Left renal cortex interstitium (tissue), 4 donors: Measurements from ENCODE around the gene GTSF1L. TPM values are rescaled to one million over a fixed set of nuclear protein-coding genes. Genes with fewer than 3 reads are reported as not detected.
"Not testable (repeated sequence)": the region's sequence is repeated elsewhere in the genome, so short reads cannot be mapped to it uniquely, and the experiment has no call there.

Source experiments
- DNase-seq, 4 donors: peaks; one replicate each; pipeline ENCODE4 v3.0.0-alpha.2; 2013; ENCODE audit warnings: low read depth in 4 of 4, low spot score in 2 of 4, missing footprints in 1 of 4
- polyA plus RNA-seq, 4 donors: library from polyadenylated mRNA; unstranded; fragments of 120-200 nt; gene quantifications; one replicate each; pipeline ENCODE4 v1.2.1, GENCODE V29; 2013; ENCODE audit not compliant: insufficient read length in 4 of 4

Gene GTSF1L
- polyA plus RNA-seq, result not detected

DNA sequence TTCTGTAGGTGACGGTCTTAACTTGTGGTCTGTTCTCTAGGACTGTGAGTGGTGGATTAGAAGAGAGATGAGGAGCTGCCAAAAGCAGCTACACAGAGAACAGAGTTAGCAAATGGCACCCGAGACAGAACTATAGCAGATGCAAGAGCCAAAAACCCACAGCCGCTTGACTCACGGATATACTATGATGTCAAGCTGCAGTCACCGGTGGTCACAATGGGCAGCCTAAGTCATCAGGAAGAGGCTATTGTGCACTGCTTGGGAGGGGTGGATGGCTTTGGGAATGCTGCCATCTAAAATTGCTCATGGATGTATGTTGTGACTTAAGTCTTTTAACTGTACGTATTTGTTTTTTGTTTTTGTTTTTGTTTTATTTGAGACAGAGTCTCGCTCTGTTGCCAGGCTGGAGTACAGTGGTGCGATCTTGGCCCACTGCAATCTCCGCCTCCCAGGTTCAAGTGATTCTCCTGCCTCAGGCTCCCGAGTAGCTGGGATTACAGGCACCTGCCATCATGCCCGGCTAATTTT is at the start of gene GTSF1L:
Gene GTSF1L, minus strand, starts transcription at position 192 of the 528 bp plus-strand sequence. CDS start 308 bp downstream, outside the sequence.
- no peak for DNase-seq

DNA sequence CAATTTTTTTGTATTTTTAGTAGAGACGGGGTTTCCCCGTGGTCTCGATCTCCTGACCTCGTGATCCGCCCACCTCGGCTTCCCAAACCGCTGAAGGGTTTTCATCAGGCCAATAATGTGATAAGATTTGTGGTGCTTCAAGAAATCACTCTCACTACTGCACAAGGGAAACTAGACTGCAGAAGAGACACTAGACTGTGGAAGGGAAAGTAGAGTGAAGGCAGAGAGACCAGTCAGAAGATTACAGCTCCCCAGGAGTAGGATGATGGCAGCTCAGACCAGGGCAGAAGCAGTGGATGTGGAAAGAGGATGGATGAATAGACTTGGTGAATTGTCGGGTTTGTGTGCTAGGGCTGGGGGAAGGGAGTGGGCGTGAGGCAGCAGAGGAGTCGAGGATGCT is 48.0 kb upstream of the GTSF1L start:
- no peak for DNase-seq

DNA sequence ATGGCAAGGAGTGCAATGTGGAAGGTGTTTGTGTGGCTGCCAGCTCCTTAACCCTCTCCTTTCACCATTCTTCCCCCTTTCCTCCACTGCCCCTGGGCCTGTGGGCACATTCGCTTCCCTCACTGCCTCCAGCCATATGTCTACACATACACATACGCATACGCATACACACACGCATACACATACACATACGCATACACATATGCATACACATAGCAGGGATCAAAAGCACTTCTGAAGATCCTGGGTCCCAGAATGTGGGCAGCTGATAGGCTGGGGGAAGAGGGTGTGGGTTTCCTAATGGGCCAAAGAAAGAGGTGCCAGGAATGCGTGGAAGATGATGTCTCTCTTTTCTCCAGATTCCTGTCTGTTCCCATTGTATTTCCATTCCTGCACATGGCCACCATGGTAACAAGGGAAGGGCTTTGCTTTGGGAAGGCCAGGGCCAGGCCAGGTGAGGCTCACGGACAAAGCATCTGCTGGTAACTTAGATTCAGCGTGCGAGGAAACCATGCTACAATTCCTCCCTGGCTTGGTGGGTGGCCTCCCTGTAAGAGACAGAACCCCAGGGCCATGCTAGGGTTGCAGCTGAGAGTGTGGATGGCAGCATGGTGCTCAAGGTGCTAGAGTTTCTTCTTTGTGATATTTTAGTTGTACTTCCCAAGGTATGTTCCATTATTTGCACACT is 44.8 kb upstream of the GTSF1L start:
- no peak for DNase-seq

DNA sequence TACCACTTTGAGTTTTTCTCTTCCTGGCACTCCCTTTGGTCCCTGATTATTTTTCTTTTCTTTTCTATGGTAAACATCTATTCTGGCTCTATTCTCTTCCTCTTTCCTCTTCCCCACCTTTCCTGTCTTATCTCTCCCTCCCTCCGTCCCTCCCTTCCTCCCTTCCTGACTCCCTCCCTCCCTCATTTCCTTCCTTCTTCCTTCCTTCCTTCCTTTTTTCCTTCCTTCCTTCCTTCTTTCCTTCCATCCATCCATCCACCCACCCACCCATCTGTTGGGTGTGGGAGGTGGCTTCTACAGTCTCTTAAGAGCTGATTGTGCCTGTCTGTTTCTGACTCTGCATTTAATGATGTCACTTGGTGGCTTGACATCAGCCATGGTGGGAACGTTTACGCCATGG is 43.5 kb upstream of the GTSF1L start:
- no peak for DNase-seq

DNA sequence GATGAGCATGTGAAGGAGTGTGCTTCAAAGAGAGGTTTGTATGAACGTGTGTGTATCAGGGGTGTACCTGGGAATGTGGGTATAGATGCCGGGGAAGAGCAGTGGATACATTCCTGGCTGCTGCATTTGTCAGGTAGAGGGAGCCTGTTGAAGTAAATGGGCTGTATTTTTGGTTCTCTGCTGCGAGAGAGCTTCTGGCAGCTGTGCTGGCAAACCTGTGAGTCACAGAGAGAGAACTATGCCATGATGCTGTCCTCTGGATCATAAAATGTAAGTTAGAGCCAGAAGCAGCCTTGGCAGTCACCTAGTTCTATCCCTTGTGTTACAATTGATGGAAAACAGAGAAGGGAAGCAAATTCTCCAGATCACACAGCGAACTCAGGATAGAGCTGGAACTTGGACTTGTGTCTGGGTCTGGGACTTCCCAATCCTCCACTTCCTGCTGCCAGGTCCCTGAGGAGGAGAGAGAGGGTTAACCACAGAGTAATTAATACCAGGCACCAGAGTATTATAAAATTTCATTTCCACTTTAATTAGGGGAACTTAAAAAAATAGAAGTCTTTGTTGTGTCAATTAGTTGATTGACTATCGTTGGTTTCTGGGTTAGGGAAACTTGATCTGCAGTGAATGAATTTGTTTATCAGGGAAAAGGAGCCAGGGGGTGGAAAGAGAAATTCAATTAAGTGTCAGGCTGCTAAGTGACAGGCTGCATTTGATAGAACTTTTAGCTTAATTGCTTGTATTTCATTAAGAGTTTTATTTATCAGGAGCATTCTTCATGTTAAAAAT is 41.1 kb upstream of the GTSF1L start:
- DNase-seq, result no peak

DNA sequence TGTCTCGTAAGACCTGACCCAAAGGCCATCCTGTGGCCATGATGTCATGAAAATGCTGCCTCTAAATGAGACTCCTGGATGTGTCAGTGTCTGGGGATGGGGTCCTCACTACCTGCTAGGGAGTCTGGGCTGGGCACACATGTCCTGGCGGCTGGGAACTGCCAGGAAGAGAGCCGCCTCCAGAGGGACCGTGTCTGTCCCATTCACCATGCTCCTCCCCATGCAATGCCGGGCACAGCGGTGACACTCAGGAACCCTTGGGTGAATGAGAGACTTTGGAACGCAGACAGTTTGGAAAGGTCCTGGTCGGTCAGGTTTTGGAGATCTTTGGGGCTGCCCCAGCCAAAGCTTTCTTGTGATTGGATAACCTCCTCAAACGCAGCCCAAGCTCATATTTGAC is 40.1 kb upstream of the GTSF1L start:
- DNase-seq, result no peak

DNA sequence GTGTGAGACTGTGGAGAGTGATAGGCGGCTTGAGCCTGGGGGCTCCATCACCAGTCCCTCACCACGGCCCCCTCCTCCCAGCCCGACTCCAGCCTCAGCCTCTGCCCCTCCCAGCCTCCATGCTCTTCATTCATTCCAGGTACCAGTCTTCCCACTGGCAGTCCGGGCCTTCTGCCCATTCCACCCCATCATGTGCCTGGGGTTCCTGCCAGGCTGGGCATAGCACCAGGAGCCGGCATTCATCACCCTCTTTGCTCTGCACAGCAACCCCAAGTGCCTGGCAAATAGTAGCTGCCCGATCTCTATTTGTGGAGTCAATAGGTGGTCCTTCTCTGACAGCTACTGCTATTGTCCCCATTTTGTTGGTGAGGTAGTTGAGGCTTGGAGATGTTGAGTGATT is 39.6 kb upstream of the GTSF1L start:
- no peak for DNase-seq

DNA sequence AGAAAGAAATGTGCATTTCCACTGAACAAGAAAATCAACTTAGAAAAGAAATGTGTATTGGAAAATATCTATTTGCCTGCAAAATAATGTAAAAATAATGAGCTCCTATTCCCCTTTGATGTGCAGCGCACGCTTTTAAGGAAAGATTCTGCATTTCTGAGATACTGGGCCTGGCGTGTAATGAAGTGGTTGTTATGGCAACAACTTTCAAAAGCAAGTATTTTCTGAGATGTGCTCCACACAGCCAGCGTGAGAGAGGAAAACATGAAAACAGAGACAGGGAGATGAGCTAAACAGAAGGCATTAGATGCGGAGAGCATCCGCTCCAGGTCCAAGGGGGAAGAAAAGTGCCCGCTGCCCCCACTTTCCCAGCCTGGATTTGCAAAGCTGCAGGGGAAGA is 39.1 kb upstream of the GTSF1L start:
- no peak for DNase-seq

DNA sequence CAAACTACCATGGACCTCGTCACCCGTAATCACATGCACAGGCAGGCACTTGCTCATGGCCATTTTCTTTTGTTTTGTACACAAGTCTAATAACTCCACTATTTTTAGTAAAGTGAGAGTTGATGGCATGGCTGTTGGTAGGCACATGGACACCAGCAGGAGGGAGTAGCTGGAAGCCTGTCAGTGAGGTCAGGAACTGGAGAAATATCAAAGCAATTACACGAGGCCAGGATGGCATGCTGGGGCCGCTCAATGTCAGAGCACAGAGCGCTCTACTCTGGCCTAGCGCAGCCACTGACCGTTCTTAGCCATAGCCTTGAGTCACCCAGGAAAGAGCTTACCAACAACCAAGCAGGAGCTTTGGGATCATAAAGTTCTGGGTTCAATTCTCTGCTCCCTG is 36.1 kb upstream of the GTSF1L start:
- no peak for DNase-seq

DNA sequence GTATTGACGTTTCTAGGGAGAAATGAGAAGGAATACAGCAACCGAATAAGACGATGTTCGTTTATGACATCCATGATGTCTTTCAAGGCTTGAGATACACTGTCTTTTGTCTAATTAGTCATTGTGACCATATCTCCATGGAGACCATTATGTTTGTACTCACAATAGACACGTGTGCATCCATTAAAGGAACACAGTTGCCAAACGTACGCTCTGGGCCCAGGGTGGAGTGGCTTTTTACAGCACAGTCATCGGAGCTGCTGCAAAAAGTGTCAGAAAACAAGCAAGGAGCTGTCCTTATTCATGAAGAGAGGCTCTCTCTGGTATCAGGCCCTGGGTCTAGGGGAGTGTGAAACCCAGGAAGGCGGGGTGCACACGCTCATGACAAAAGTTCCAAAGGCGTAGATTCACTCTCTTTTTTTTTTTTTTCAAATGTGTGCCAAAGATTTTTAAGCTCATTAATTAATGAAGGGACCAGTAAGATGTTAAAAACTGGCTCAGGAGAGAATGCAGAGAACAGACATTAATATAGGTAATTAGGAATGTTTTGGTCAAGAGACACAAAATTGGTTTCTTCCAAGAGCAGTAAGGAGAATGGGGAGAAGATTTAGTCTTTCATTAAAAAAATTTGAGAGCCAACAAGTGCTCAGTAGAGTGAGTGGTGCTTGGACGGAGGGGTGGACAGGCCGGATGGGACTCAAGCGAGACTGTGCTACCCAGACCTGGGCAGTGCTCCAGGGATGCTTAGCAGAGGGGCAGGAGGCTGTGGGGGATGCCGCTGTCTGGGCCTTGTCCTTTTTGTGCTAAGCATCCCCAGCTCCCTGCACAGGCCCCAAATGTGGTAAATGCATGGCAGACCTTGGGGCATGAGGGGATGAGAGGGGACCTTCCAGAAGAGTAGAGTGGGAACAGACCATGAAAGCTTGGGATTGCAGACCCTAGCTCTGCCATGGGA is 34.9 kb upstream of the GTSF1L start:
- DNase-seq, result no peak

DNA sequence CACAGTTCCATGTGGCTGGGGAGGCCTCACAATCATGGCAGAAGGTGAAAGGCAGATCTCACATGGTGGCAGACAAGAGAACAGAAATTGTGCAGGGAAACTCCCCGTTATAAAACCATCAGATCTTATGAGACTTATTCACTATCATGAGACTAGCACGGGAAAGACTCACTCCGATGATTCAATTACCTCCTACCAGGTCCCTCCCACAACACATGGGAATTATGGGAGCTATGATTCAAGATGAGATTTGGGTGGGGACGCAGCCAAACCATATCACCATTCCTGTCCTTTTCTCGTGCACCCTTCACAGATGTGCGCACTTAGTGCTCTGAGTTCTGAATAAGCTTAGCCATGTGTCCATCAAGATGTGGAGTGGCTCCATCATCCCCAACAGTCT is 31.1 kb upstream of the GTSF1L start:
- DNase-seq, result not testable (repeated sequence)

DNA sequence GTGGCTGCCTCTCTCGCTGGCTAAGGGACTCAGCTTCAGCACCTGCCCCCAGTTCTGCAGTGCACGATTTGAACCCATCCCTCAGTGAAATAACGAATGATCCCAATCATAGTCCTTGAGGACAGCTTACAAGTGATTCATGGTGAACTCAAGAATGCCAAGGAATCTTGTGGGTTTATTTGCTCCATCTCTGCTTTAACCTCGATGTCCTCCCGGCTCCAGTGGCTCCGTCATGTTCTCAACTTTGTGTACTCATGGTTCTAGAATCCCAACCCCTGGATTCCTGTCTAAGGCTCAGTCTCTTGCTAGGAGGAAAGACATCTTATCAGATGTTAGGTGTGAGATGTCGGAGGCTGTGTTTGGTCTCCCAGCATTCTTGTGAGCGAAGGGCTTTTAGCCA is 29.0 kb upstream of the GTSF1L start:
- DNase-seq, result no peak

DNA sequence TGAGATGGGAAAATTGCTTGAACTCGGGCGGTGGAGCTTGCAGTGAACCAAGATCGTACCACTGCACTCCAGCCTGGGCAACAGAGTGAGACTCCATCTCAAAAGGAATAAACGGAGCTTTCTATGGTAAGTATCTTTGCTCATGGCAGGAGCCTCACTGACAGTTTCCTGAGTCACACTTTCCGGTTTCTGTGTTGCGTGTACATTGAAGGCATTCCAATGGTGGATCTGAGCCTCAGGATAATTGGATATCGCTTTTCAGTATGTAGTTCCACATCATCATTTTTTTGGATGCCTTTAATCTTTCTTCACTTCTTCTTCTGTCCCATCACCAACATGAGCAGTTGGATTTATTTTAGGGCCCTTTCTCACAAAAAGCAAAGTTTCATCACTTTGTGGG is 28.6 kb upstream of the GTSF1L start:
- no peak for DNase-seq

DNA sequence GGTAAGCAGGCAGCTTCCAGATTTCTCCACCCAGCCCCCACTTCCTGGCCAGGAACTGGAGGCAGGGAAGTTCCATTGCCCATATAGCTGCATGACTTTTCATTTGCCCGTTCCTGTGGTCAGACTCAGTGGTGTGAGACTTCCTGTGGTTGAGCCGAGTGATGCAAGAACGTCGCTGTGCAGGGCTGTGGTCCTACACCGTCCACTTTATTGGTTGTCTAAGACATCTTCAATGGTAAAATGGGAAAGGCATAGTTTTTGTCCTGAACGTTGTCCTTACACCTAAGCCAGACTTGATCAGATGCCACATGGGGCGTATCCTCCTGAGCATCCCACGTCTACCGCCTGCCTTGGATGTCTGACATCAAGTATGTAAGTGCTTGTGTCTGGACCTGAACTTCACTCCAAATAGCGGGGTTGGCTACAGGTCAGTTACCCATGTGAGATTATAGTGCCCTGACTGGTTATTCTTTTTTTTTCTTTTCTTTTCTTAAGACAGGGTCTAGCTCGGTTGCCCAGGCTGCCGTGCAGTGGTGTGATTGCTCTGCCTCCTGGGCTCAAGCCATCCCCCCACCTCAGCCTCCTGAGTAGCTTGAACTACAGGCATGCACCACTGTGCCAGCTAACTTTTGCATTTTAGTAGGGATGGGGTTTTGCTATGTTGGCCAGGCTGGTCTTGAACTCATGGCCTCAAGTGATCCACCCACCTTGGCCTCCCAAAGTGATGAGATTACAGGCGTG is 25.9 kb upstream of the GTSF1L start:
- DNase-seq, result no peak

DNA sequence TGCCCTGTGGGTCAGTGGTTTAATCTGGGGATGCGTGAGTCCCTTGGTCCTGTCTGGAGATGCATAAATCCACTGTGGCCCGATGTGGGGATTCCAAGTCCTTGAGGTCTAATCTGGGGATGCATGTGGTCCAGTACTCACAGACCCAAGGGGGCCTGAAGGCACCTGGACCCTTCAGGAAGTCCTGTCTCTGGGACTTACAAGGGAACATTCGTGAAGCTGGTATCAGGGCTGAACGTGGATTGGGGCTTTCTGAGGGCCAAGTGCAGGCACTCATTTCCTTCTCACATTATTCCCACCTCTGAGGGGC is 25.2 kb upstream of the GTSF1L start:
- no peak for DNase-seq

DNA sequence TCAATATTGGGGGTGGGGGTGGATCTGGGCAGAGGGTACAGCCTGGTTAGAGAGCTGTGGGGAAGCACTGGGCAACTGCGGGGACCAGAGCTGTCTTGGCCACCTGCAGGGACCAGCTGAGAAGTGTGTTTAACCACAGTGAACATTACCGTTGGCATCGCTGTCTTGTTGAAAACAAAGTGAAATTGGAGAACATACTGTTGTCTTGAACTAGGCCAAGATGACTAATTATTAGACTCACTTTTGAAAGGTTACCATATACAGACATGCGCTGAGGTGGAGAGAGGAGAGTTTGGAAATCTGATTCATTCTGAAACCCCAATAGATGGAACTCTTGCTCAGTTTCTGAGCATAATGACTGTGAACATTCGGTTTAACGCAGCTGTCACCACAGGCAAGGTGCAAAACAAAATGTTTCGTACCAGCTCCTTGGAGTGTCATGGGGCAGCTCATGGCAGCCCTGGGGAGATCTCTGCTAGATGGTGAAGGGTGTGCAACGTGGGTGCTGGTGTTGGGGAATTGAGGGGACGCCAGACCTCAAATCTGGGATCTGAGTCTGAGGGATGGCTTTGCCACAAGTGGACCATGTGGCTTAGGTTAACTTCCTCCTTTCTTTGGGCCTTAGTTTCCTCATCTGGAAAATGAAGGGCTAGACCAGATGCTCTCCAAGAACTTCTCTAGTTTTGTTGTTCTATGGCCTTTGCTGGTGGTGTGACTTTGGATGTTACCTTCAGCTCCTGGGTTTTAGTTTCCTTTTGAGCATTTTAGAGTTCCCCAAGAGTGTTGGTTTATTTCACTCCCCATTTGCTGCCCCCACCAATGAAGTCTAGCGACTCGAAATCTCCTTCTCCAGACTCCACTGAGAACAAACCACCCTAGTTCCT is 24.6 kb upstream of the GTSF1L start:
- DNase-seq, result no peak

DNA sequence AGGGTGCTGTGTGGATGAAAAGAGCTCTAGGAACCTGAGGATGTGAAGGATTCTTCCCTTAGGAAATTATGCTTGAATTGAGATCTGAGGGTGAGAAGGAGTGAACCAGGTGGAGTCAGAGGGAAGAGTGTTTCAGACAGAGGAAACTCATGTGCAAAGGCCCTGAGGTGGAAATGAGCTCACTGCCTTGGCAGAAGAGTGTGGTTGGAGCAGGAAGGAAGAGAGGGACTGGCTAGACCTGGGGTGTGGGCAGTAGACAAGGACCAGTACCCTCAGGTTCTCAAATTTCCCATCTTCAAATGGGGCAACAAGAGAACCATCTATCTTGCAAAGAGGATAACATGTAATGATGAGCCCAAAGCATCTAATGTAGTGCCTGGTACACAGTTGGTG is 24.0 kb upstream of the GTSF1L start:
- no peak for DNase-seq

DNA sequence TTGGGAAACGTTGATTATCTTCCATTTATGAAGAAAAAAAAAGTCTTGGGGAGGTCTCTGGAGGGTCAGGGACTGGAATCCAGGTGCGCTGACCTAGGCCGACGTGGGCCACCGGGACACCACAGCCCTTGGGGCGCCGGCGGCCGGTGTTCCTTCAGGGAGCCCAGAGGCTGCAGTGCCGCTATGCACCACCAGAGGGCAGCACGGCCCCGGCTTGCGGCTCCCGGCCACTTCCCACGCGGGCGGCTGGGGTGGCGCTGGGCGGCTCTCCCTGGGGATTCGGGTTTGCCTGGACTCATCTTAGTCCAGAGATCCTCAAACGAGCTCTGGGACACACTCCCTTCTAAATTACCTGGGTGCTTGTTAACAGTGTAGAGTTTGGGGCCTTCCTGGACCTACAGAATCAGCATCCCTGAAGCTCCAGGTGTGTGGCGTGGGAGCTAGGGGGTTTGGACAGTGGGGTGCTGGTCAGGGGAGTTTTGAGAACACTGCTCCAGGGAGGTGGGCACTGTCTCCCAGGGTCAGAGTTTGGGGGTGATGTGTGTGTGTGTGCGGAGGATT is 23.0 kb upstream of the GTSF1L start:
- DNase-seq, result peak in 3 of 4 donors; percentile 13 to 20 (median 16)

DNA sequence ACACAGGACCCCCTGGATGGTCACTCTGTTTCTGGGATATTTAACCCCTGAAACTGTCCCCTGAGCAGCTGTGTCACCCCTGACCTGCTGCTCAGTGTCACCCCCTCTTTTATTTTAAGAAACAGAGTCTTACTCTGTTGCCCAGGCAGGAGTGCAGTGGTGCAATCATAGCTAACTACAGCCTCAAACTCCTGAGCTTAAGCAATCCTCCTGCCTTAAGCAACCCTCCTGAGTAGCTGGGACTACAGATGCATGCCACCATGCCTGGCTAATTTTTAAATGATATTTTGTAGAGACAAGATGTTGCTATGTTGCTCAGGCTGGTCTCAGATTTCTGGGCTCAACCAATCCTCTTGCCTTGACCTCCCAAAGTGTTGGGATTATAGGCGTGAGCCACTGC is 21.5 kb upstream of the GTSF1L start:
- no peak for DNase-seq
